B cell (primary cell): ENCODE data around the gene ARR3. TPM values are rescaled to one million over a fixed set of nuclear protein-coding genes. Genes with fewer than 3 reads are reported as not detected.

ENCODE experiments used
- ATAC-seq: fragments of 200-7000 bp; cut with Tn5 transposase; one replicate; pipeline ENCODE4 v1.10.0; 2021; ENCODE audit warnings: low read depth, mild to moderate bottlenecking, moderate number of reproducible peaks, moderate library complexity
- CTCF ChIA-PET: fragments of 350-600 bp; sonication (Branson Sonifier 250); formaldehyde crosslinking; loops from one replicate; lab custom pipeline; 2021; ENCODE audit warnings: antibody characterized with exemption, inconsistent platforms; lab: Charles Lee
- POLR2A ChIA-PET: fragments of 350-600 bp; sonication (Branson Sonifier 250); formaldehyde crosslinking; loops from one replicate; lab custom pipeline; 2021; ENCODE audit warnings: antibody characterized with exemption; lab: Charles Lee
- DNase-seq: peaks from one replicate; pipeline ENCODE4 v3.0.0; 2013
- H2AFZ ChIP-seq: 2 replicates; pipeline ENCODE4 v1.6.1; 2012; ENCODE audit warnings: mild to moderate bottlenecking, low read depth, low read length; ENCODE audit not compliant: insufficient read depth, poor library complexity, severe bottlenecking
- H3K27ac ChIP-seq, 2 donors: 1 replicate in 1 of 2; 2 replicates in 1 of 2; pipeline ENCODE4 v1.5.1; 2012 to 2013; ENCODE audit warnings: low read length in 2 of 2, mild to moderate bottlenecking in 2 of 2, moderate library complexity in 1 of 2
- H3K27me3 ChIP-seq, 4 experiments: fragments of 200-600 bp in 1 of 4; sonication (generic) in 1 of 4; replicated peaks in 1 of 4; 1 replicate in 2 of 4; 2 replicates in 2 of 4; pipeline versions ENCODE4 v1.6.1 to v1.7.0; 2013 to 2016; ENCODE audit warnings: low read length in 3 of 4, mild to moderate bottlenecking in 2 of 4, mixed read lengths in 1 of 4, moderate library complexity in 1 of 4; ENCODE audit not compliant: insufficient read depth in 4 of 4, control insufficient read depth in 3 of 4; ENCODE audit errors: control extremely low read depth in 1 of 4
- H3K36me3 ChIP-seq, 2 experiments: replicated peaks in 1 of 2; 1 replicate in 1 of 2; 2 replicates in 1 of 2; pipeline versions ENCODE4 v1.6.1 to v1.7.1; 2013; ENCODE audit warnings: low read length in 1 of 2; ENCODE audit not compliant: insufficient read depth in 2 of 2, control insufficient read depth in 1 of 2; ENCODE audit errors: control extremely low read depth in 1 of 2, extremely low read depth in 1 of 2
- H3K4me1 ChIP-seq, 2 donors: fragments of 200-600 bp in 1 of 2; sonication (generic) in 1 of 2; 1 replicate in 1 of 2; 2 replicates in 1 of 2; pipeline versions ENCODE4 v1.5.1 to v1.6.1; 2013 to 2017; ENCODE audit warnings: low read length in 2 of 2; ENCODE audit not compliant: control insufficient read depth in 2 of 2, insufficient read depth in 2 of 2
- H3K4me2 ChIP-seq: replicated peaks from 2 replicates; pipeline ENCODE3; 2012; ENCODE audit warnings: mild to moderate bottlenecking, low read depth, low read length; ENCODE audit not compliant: poor library complexity, severe bottlenecking
- H3K4me3 ChIP-seq, 5 experiments: fragments of 200-600 bp in 1 of 5; sonication (generic) in 1 of 5; 1 replicate in 3 of 5; 2 replicates in 2 of 5; pipeline versions ENCODE4 v1.5.1 to v1.7.0; 2011 to 2016; ENCODE audit warnings: low read length in 4 of 5, mild to moderate bottlenecking in 4 of 5, low read depth in 2 of 5, control low read depth in 1 of 5, moderate library complexity in 1 of 5; ENCODE audit not compliant: insufficient read depth in 1 of 5; ENCODE audit errors: control extremely low read depth in 1 of 5, extremely low read depth in 1 of 5
- H3K79me2 ChIP-seq: fragments of 200-600 bp; sonication (generic); one replicate; pipeline ENCODE4 v1.6.0; 2016; ENCODE audit warnings: low read length; ENCODE audit not compliant: control insufficient read depth, insufficient read depth
- H3K9ac ChIP-seq: fragments of 200-600 bp; sonication (generic); 2 replicates; pipeline ENCODE4 v1.6.1; 2017; ENCODE audit warnings: mild to moderate bottlenecking, low read length, moderate library complexity
- H3K9me3 ChIP-seq, 3 donors: one replicate each; pipeline versions ENCODE4 v1.6.1 to v1.7.1; 2013; ENCODE audit warnings: low read length in 2 of 3; ENCODE audit not compliant: control insufficient read depth in 2 of 3, insufficient read depth in 1 of 3; ENCODE audit errors: control extremely low read depth in 1 of 3
- H4K20me1 ChIP-seq: 2 replicates; pipeline ENCODE4 v1.6.0; 2012; ENCODE audit warnings: mild to moderate bottlenecking, low read length; ENCODE audit not compliant: insufficient read depth, control insufficient read depth, poor library complexity, severe bottlenecking
- H3K27ac Mint-ChIP-seq: one replicate; pipeline ENCODE4 v1.8.0; 2021; ENCODE audit warnings: mixed read lengths
- H3K27me3 Mint-ChIP-seq: one replicate; pipeline ENCODE4 v1.8.0; 2021; ENCODE audit warnings: mixed read lengths
- H3K4me1 Mint-ChIP-seq: one replicate; pipeline ENCODE4 v1.8.0; 2021; ENCODE audit warnings: mixed read lengths
- H3K4me3 Mint-ChIP-seq: one replicate; pipeline ENCODE4 v1.8.0; 2021; ENCODE audit warnings: mixed read lengths
- H3K9me3 Mint-ChIP-seq: one replicate; pipeline ENCODE4 v1.8.0; 2022; ENCODE audit warnings: mixed read lengths; ENCODE audit not compliant: insufficient read depth
- EZH2 ChIP-seq: IDR thresholded peaks from 2 replicates; pipeline ENCODE4 v1.6.1; 2012; ENCODE audit warnings: borderline replicate concordance, low read depth, mild to moderate bottlenecking, moderate library complexity, low read length; ENCODE audit not compliant: insufficient read depth, poor library complexity, severe bottlenecking
- WGBS: methylation state at CpG from one replicate; pipeline ENCODE4 v1.1.5; 2013; ENCODE audit warnings: missing lambda C conversion rate; ENCODE audit not compliant: insufficient coverage; 5-methylcytosine and 5-hydroxymethylcytosine counted together
- intact Hi-C: fragments of 100-400 bp; cut with micrococcal nuclease; formaldehyde crosslinking; loops from one replicate; pipeline ENCODE4 v1.10.0; 2022
- polyA plus RNA-seq: library from polyadenylated mRNA; depleted of rRNA; stranded (reverse); fragments of >200 nt; gene quantifications from 2 replicates; pipeline ENCODE4 v1.2.3, GENCODE V29; 2012
- total RNA-seq, 2 donors: library from RNA; stranded (reverse); fragments of 120-200 nt in 1 of 2; gene quantifications; 1 replicate in 1 of 2; 2 replicates in 1 of 2; pipeline versions ENCODE4 v1.2.3 to v1.2.4, GENCODE V29; 2013 to 2022
- TF ChIP-seq, protein P1 (sequence below): fragments of 200-600 bp; IDR thresholded peaks from one replicate; pipeline ENCODE4 v1.8.0; 2022; ENCODE audit warnings: antibody characterized with exemption, mild to moderate bottlenecking

The ARR3 gene
- total and polyA plus RNA-seq, 2 donors (not counting 1 experiment from before 2014, with no cell fraction given) = not detected

GRCh38 chrX:70293621-70294020 is 25.5 kb downstream of the ARR3 start:
- Mint-ChIP-seq H3K4me1 (peaks cover 20% of the 10 kb centered on the region), H3K4me3 (no peak overlapping the region), H3K27ac (no peak overlapping the region), H3K9me3 (no peaks in the 10 kb centered on the region), H3K27me3 (no peaks in the 10 kb centered on the region)
- CTCF ChIA-PET = no interaction called here
- no peaks in the 10 kb centered on the region for H3K36me3 ChIP-seq
- H3K27me3 ChIP-seq = no peaks in the 10 kb centered on the region
- ATAC-seq (no peak), DNase-seq (no peak)
- no peak overlapping the region for H3K9ac ChIP-seq
- H3K4me1 ChIP-seq = peaks cover 10 to 13% of the 10 kb centered on the region in 2 donors
- intact Hi-C loops = no loop called here
- no peaks in the 10 kb centered on the region for H3K79me2 ChIP-seq
- TF ChIP-seq EZH2 = no peak
- TF ChIP-seq, protein P1, sequence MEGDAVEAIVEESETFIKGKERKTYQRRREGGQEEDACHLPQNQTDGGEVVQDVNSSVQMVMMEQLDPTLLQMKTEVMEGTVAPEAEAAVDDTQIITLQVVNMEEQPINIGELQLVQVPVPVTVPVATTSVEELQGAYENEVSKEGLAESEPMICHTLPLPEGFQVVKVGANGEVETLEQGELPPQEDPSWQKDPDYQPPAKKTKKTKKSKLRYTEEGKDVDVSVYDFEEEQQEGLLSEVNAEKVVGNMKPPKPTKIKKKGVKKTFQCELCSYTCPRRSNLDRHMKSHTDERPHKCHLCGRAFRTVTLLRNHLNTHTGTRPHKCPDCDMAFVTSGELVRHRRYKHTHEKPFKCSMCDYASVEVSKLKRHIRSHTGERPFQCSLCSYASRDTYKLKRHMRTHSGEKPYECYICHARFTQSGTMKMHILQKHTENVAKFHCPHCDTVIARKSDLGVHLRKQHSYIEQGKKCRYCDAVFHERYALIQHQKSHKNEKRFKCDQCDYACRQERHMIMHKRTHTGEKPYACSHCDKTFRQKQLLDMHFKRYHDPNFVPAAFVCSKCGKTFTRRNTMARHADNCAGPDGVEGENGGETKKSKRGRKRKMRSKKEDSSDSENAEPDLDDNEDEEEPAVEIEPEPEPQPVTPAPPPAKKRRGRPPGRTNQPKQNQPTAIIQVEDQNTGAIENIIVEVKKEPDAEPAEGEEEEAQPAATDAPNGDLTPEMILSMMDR = no peak
- no CpG with 5 or more reads among the region's 5 CpGs for WGBS
- H3K4me3 ChIP-seq = no peak overlapping the region
- POLR2A ChIA-PET = no interaction called here
- H3K4me2 ChIP-seq = no peak overlapping the region
- no peaks in the 10 kb centered on the region for H4K20me1 ChIP-seq
- no peak overlapping the region for H3K27ac ChIP-seq
- H3K9me3 ChIP-seq = no peaks in the 10 kb centered on the region
- H2AFZ ChIP-seq = no peak overlapping the region

- peak overlapping the region; percentile 9 for H2AFZ ChIP-seq
- Mint-ChIP-seq H3K27ac (no peak overlapping the region), H3K4me3 (no peak overlapping the region), H3K27me3 (no peaks in the 10 kb centered on the region), H3K4me1 (no peaks in the 10 kb centered on the region), H3K9me3 (no peaks in the 10 kb centered on the region)
- no peak overlapping the region for H3K27ac ChIP-seq
- no peaks in the 10 kb centered on the region for H3K36me3 ChIP-seq
- H3K27me3 ChIP-seq = no peaks in the 10 kb centered on the region
- H3K79me2 ChIP-seq = no peaks in the 10 kb centered on the region
- H3K4me1 ChIP-seq = no peaks in the 10 kb centered on the region
- POLR2A ChIA-PET = no interaction called here
- no peak overlapping the region for H3K4me3 ChIP-seq
- ATAC-seq (no peak), DNase-seq (no peak)
- CTCF ChIA-PET = no interaction called here
- no peak overlapping the region for H3K9ac ChIP-seq
- no peak overlapping the region for H3K4me2 ChIP-seq
- H3K9me3 ChIP-seq = no peaks in the 10 kb centered on the region
- WGBS = no CpG with 5 or more reads among the region's 3 CpGs
- intact Hi-C loops = no loop called here
- no peaks in the 10 kb centered on the region for H4K20me1 ChIP-seq
- TF ChIP-seq, protein P1 = no peak
- no peak for TF ChIP-seq EZH2
These were observed 33.6 kb downstream of the ARR3 start for GRCh38 chrX:70301716-70302115.
